DOHH2 (cell line): ENCODE measurements around the gene PEAR1.

Source experiments
- EZH2phosphoT487 ChIP-seq: fragments of 200-600 bp; sonication (generic); IDR thresholded peaks from 2 replicates; pipeline ENCODE4 v1.6.1; 2017; ENCODE audit warnings: borderline replicate concordance, mild to moderate bottlenecking, antibody characterized with exemption, low read length, moderate library complexity, mixed read lengths
- TF ChIP-seq, protein P1 (sequence below): fragments of 200-600 bp; sonication (generic); IDR thresholded peaks from one replicate; pipeline ENCODE4 v1.5.1; 2014; ENCODE audit warnings: antibody characterized with exemption, mild to moderate bottlenecking, low read depth, low read length; ENCODE audit not compliant: poor library complexity, severe bottlenecking

GRCh38 chr1:156874142-156874541 is 19.4 kb upstream of the PEAR1 start:
- TF ChIP-seq, protein P1, sequence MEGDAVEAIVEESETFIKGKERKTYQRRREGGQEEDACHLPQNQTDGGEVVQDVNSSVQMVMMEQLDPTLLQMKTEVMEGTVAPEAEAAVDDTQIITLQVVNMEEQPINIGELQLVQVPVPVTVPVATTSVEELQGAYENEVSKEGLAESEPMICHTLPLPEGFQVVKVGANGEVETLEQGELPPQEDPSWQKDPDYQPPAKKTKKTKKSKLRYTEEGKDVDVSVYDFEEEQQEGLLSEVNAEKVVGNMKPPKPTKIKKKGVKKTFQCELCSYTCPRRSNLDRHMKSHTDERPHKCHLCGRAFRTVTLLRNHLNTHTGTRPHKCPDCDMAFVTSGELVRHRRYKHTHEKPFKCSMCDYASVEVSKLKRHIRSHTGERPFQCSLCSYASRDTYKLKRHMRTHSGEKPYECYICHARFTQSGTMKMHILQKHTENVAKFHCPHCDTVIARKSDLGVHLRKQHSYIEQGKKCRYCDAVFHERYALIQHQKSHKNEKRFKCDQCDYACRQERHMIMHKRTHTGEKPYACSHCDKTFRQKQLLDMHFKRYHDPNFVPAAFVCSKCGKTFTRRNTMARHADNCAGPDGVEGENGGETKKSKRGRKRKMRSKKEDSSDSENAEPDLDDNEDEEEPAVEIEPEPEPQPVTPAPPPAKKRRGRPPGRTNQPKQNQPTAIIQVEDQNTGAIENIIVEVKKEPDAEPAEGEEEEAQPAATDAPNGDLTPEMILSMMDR = no peak
- TF ChIP-seq EZH2phosphoT487 = no peak
